ENCODE measurements around the gene AMY2B.

DNA sequence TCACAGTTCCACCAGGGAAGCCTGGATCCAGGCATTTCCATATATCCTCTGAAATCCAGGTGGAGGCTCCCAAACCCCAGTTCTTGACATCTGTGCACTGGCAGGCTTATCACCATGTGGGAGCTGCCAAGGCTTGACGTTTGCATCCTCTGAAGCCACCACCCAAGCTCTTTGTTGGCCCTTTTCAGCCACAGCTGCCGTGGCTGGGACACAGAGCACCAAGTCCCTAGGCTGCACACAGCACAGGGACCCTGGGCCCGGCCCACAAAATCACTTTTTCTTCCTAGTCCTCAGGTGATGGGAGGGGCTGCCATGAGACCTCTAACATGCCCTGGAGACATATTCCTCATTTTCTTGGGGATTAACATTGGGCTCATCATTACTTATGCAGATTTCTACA is 23.5 kb upstream of the AMY2B start:
- TF ChIP-seq POLR2A (IDR thresholded peaks at IDR 0.05; ENCODE audit: low read depth, low read length) (no peak), POLR2AphosphoS5 (IDR thresholded peaks at IDR 0.05; ENCODE audit: low read depth, low read length) (no peak), TAF1 (IDR thresholded peaks at IDR 0.05; ENCODE audit: borderline replicate concordance, low read depth, low read length) (no peak)
